C4-2B (cell line): ENCODE data around the gene ZNF69.

Experiments
- CTCF ChIP-seq: fragments of 450-650 bp; conservative IDR thresholded peaks from 2 replicates; pipeline ENCODE4 v1.5.1; 2017; ENCODE audit warnings: mild to moderate bottlenecking
- ZFX ChIP-seq: fragments of 450-650 bp; IDR thresholded peaks from 2 replicates; pipeline ENCODE4 v1.6.1; 2017

- no peak for TF ChIP-seq CTCF
- no peak for TF ChIP-seq ZFX
Observed at GRCh38 chr19:11882606-11883005, 5.0 kb upstream of the ZNF69 start.
